ENCODE results near the gene PFDN2.

GRCh38 chr1:161072751-161073449 is 44.9 kb downstream of the PFDN2 start:
- TF ChIP-seq CTCF (IDR thresholded peaks at IDR 0.05; ENCODE audit: poor library complexity) = no peak
- TF ChIP-seq EZH2 (IDR thresholded peaks at IDR 0.05; ENCODE audit: borderline replicate concordance) = no peak
- no peak for TF ChIP-seq EZH2phosphoT487 (IDR thresholded peaks at IDR 0.05; ENCODE audit: low read depth, severe bottlenecking, unreplicated experiment)
